Retinal pigment epithelial cell (primary cell): ENCODE measurements around the gene CRYBG3.

ENCODE experiments used
- DNase-seq: peaks from one replicate; pipeline ENCODE4 v3.0.0-alpha.2; 2010; ENCODE audit warnings: low read depth
- H3K4me3 ChIP-seq: 2 replicates; pipeline ENCODE4 v1.5.1; 2011; ENCODE audit warnings: mild to moderate bottlenecking, low read length, control low read depth, moderate library complexity
- CTCF ChIP-seq: conservative IDR thresholded peaks from 2 replicates; pipeline ENCODE4 v1.5.1; 2011; ENCODE audit warnings: low read depth, low read length, control low read depth, inconsistent platforms

CRYBG3 gene

GRCh38 chr3:97939401-97939800 lies 117.6 kb downstream of the CRYBG3 start:
- no peak overlapping the region for H3K4me3 ChIP-seq
- no peak for TF ChIP-seq CTCF
- DNase-seq: no peak

GRCh38 chr3:97940034-97940433 lies 118.2 kb downstream of the CRYBG3 start:
- DNase-seq: no peak
- H3K4me3 ChIP-seq: no peak overlapping the region
- TF ChIP-seq CTCF: no peak

GRCh38 chr3:97942801-97943546 lies 121.2 kb downstream of the CRYBG3 start:
- TF ChIP-seq CTCF: no peak
- DNase-seq: no peak
- no peak overlapping the region for H3K4me3 ChIP-seq

- no peak for DNase-seq
These were observed 126.7 kb downstream of the CRYBG3 start for GRCh38 chr3:97948351-97949109.

GRCh38 chr3:97949110-97949485 lies 127.3 kb downstream of the CRYBG3 start:
- H3K4me3 ChIP-seq: no peak overlapping the region
- no peak for DNase-seq
- no peak for TF ChIP-seq CTCF

More at GRCh38 chr3:97948351-97949109, 126.7 kb downstream of the CRYBG3 start:
- TF ChIP-seq CTCF: no peak
- H3K4me3 ChIP-seq: no peak overlapping the region

GRCh38 chr3:97949743-97950142 lies 127.9 kb downstream of the CRYBG3 start:
- TF ChIP-seq CTCF: no peak
- H3K4me3 ChIP-seq: no peak overlapping the region
- DNase-seq: no peak

- TF ChIP-seq CTCF: no peak
- no peak overlapping the region for H3K4me3 ChIP-seq
- DNase-seq: no peak
These were observed 128.5 kb downstream of the CRYBG3 start for GRCh38 chr3:97950360-97950759.
